ENCODE results near the gene TOLLIP.

- TF ChIP-seq POLR2A (IDR thresholded peaks at IDR 0.05) (no peak), CTCF (IDR thresholded peaks at IDR 0.05 in 4 of 5, conservative IDR thresholded peaks at IDR 0.05 in 1 of 5) (no peak)
Observed at GRCh38 chr11:1340111-1340510, 30.7 kb upstream of the TOLLIP start.
